HG03460 (cell line): ENCODE results near the gene CLDN9.

Experiments
- ATAC-seq: cut with Tn5 transposase; IDR thresholded peaks from one replicate; pipeline ENCODE4 v1.9.1; 2021; ENCODE audit not compliant: unreplicated experiment

CLDN9 gene

GRCh38 chr16:3015865-3016521, 3.3 kb downstream of the CLDN9 start:
- ATAC-seq, result no peak

- ATAC-seq, result no peak
These were observed 4.6 kb downstream of the CLDN9 start for GRCh38 chr16:3017344-3017743.

DNA sequence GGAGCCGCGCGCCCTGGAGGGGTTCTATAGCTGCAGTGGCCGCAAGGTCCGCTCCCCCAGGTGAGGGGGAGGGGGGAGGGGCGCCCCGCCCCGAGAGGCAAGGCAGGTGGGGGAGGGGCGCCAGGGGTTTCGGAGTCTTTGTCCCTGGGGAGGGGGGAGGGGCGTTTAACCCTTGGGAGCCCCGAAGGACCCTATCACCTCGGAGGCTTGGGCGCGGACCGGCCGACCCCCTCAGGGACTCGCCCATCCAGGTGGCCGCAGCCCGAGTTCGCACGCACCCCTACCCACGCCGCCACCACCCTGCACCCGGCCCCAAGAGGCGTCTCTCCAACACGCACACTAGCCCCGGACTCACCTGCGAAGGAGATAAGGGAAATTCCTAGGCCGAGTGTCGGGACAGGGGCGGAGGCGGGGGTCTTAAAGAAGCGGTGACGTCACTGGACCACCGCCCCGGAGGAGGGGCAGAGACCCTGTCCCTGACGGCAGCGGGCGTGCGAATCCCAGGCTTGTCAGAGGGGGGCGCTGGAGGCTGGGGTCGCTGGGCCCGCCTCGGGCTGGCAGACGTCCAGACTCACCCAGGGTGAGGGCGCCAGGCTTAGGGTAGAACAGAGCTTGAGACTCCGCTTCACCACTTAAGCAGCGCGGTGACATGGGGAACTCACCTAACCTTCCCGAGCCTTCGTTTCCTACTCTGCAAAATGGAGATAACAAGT, 5.2 kb downstream of the CLDN9 start, which contains the start of gene CLDN6:
TSS of gene CLDN6 (minus strand) at position 390 of the 713 bp plus-strand sequence. CDS start 2,162 bp downstream, outside the sequence.
- no peak for ATAC-seq

- no peak for ATAC-seq
These were observed 7.0 kb downstream of the CLDN9 start for GRCh38 chr16:3019594-3020246.

DNA sequence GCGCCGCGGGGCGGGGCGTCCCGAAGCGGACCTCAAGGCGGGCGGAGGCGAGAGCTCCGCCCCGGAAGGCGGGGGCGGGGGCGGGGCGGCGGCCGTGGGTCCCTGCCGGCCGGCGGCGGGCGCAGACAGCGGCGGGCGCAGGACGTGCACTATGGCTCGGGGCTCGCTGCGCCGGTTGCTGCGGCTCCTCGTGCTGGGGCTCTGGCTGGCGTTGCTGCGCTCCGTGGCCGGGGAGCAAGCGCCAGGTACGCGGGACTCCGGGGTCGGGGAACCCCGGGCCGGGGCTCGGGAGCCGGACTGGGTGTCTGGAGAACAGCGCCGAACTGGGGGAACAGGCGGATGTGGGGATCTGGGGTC, 7.5 kb downstream of the CLDN9 start, which contains the start of gene TNFRSF12A:
TSS of gene TNFRSF12A (plus strand) at position 122 of the 357 bp plus-strand sequence. CDS start at position 152, 30 bp downstream.
- ATAC-seq, result no peak

DNA sequence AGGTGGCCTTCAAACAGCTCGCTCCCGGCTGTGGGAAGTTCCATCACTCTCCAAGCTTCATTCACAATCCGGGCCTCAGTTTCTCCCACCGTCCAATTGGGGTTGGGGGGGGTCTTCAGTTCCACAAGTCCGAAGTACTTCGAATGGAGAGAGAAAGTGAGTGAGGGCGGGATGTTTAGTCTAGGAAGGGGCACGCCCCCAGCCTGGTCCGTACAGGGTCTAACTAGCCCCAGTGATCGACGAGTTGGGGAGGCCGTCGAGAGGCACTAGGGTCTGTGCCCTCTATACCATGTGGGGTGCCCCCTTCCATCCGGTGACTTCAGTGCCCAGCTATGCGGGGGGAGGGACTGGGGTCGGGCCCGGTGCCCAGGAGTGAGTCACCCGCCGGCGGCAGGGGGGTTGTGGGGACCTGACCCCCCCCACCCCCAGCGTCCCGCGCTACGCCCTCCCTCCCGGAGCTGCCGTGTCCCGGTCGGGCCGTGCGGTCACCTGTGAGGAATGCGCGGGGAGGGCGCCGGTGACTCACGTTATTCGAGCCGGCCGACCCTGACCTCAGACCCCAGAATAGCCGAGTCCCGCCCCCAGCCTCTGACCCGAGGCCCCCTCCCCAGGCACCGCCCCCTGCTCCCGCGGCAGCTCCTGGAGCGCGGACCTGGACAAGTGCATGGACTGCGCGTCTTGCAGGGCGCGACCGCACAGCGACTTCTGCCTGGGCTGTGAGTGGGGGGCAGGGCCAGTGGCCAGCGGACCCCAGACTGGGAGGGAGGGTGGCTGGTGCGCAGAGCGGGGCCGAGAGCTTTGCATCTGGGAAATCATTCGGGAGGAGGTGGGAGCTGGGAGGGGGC, 8.1 kb downstream of the CLDN9 start:
- no peak for ATAC-seq

DNA sequence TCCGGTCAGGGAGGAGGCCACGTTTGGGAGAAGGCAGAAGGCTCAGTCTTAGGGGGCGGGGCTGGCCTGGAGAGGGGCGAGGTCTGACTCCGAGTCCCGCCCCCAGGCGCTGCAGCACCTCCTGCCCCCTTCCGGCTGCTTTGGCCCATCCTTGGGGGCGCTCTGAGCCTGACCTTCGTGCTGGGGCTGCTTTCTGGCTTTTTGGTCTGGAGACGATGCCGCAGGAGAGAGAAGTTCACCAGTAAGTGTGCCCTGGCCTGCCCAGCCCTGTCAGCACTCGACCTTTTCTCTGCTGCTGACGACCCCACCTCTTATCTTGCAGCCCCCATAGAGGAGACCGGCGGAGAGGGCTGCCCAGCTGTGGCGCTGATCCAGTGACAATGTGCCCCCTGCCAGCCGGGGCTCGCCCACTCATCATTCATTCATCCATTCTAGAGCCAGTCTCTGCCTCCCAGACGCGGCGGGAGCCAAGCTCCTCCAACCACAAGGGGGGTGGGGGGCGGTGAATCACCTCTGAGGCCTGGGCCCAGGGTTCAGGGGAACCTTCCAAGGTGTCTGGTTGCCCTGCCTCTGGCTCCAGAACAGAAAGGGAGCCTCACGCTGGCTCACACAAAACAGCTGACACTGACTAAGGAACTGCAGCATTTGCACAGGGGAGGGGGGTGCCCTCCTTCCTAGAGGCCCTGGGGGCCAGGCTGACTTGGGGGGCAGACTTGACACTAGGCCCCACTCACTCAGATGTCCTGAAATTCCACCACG, 8.9 kb downstream of the CLDN9 start:
- no peak for ATAC-seq

DNA sequence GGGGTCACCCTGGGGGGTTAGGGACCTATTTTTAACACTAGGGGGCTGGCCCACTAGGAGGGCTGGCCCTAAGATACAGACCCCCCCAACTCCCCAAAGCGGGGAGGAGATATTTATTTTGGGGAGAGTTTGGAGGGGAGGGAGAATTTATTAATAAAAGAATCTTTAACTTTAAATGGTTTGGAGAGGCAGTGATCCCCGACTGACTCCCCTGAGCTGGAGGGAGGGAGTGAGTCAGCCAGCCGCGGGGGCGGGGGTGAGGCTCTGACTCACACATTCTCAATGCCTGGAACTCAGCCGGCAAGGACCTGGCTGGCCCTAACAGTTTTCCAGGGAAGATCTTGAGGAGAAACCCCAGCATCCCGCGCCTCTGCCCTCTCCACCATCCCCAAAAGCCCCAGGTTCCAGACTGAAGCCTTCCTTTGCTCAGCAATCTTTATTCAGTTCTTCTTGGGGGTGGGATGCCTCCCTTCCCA, 9.5 kb downstream of the CLDN9 start:
- no peak for ATAC-seq

DNA sequence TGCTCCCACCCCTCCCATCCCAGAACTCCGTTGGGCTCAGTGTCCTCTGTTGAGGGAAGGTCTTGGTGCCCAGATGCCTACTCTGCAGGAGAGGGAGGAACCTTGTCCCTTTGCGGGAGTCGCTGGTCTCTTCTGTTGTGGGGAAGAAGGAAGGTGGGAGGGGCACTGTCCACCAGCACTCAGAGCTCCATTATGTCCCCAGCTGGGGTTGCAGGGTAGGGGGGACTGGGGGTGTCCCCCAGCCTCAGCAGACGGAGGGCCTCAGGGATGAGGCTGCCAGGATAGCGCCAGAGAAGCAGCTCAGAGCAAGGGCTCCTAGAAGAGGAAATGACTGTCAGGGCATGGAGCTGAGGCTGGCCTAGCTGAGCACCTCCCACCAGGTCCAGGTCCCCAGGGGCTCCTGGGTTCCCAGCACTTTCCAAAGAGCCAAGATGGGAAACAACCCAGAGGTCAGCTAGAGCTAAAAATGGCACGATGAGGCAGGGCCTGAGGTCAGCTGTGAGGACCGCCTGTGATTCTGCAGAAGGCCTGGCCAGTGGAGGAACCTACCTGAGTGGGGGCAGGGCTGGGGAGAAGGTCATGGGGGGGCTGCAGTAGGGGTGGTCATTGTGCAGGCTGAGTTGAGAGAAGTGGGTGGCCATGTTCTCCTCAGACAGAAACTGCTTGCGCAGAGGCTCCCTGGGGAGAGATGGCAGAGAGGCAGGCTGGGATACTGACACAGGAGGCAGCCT, 10.1 kb downstream of the CLDN9 start:
- ATAC-seq, result no peak

- ATAC-seq, result no peak
These were observed 10.6 kb downstream of the CLDN9 start for GRCh38 chr16:3023415-3023668.

DNA sequence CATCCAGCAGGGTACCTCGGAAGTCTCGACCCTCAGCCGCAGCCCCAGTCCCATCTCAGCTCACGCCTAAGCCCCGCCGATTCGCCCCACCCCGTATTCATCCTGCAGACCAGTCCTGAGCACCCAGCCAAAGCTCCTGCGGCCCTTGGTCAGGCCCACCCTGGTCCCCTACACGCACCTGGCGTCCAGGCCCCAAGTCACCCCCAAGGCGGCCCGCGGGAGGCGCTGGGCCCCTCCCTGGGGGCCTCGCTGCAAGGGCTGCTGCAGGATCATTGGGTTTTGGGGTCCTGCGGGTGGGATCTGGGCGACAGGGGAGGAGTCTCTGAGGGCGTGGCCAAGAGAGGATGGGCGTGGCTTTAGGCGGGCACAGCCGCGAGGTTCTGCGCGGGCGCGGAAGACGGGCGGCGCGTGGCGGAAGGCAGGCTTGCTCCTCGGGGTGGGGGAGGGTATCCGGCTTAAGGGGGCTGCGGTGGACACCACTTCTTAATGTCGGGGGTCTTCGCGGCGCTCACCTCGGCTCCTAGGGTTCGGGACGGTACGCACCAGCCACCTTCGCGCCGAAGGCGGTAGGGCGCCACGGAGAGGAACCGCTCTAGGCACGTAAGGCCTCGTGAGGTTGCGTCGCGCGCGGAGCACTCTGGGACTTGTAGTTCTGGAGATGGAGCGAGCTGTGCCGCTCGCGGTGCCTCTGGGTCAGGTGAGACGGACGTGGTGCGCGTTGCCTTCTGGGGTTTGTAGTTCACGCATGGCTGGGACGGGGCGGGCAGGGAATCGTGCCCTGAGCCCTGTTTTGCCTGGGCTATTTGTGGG, 11.2 kb downstream of the CLDN9 start, which contains the start of the genes HCFC1R1 and THOC6:
TSS of gene HCFC1R1 (minus strand) at position 274 of the 810 bp plus-strand sequence. CDS start at position 273, 1 bp downstream.
TSS of gene THOC6 (plus strand) at position 367 of the 810 bp plus-strand sequence. CDS start at position 659, 292 bp downstream.
- ATAC-seq, result peak; percentile 67

- no peak for ATAC-seq
These were observed 12.6 kb downstream of the CLDN9 start for GRCh38 chr16:3025032-3026002.

DNA sequence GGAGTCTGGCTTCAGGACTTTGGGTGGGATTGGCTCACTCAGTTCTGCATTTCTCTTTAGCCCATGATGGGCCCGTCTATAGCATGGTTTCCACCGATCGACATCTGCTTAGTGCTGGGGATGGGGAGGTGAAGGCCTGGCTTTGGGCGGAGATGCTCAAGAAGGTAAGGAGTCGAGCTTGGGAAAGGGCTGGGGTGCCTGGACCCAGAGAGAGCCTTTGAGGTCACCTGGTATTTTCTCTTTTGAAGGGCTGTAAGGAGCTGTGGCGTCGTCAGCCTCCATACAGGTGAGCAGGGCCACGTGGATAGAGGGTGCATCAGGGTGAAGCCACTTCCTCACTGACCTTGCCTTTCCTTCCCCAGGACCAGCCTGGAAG, 13.3 kb downstream of the CLDN9 start:
- no peak for ATAC-seq

DNA sequence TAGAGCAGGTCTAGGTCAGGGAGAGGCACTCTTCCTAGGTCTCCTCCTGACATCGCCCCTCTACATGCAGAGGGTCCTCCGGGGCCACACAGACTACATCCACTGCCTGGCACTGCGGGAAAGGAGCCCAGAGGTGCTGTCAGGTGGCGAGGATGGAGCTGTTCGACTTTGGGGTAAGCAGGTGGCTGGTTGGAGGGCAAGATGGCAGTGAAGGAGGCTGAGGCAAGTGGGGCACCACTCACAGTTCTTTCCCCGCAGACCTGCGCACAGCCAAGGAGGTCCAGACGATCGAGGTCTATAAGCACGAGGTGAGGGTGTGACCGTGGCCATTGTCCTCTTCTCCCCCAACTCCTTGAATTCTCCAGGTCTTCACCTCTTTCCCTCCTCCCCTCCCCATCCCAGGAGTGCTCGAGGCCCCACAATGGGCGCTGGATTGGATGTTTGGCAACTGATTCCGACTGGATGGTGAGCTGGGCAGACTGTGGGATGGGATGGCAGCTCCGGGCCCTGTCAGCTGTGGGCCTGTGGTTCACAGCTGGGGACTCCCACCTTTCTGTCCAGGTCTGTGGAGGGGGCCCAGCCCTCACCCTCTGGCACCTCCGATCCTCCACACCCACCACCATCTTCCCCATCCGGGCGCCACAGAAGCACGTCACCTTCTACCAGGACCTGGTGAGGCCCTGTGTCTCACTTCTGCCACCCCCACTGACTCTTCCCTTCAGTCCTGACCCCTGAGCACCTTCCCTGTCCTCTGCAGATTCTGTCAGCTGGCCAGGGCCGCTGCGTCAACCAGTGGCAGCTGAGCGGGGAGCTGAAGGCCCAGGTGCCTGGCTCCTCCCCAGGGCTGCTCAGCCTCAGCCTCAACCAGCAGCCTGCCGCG, 14.1 kb downstream of the CLDN9 start:
- ATAC-seq, result no peak

DNA sequence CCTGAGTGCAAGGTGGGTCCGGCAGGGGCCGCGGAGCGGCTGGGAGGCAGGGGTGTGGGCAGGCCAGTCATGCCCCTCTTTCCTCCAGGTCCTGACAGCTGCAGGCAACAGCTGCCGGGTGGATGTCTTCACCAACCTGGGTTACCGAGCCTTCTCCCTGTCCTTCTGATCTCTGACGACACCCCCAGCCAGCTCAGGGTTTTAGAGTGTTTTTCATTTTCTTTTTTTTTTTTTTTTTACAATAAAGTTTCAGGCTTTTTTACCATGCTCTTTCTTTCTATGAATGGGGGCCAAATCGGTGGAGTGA, 14.7 kb downstream of the CLDN9 start:
- ATAC-seq, result no peak

GRCh38 chr16:3027983-3028715, 15.4 kb downstream of the CLDN9 start:
- peak; percentile 32 for ATAC-seq
